Sigmoid colon (tissue), 7 donors: ENCODE results near the gene ADRA2B. TPM values are rescaled to one million over a fixed set of nuclear protein-coding genes. Genes with fewer than 3 reads are reported as not detected.

Experiments
- DNase-seq: peaks from one replicate; pipeline ENCODE4 v3.0.0-alpha.2; 2019
- H3K27ac ChIP-seq, 4 donors: fragments of 200-600 bp; sonication (generic); one replicate each; pipeline ENCODE4 v1.5.1; 2016 to 2019; ENCODE audit warnings: mild to moderate bottlenecking in 1 of 4
- H3K27me3 ChIP-seq, 3 donors: fragments of 200-600 bp; sonication (generic); one replicate each; pipeline ENCODE4 v1.5.1; 2019; ENCODE audit warnings: mild to moderate bottlenecking in 1 of 3
- H3K36me3 ChIP-seq, 4 donors: fragments of 200-600 bp; sonication (generic); one replicate each; pipeline ENCODE4 v1.5.1; 2016 to 2019
- H3K4me1 ChIP-seq, 4 donors: fragments of 200-600 bp; sonication (generic); one replicate each; pipeline ENCODE4 v1.5.1; 2017 to 2019
- H3K4me3 ChIP-seq, 4 donors: fragments of 200-600 bp; sonication (generic); one replicate each; pipeline ENCODE4 v1.5.1; 2017 to 2019; ENCODE audit warnings: mild to moderate bottlenecking in 2 of 4, moderate library complexity in 1 of 4
- H3K9me3 ChIP-seq, 4 donors: fragments of 200-600 bp in 3 of 4; sonication (generic) in 3 of 4; one replicate each; pipeline versions ENCODE4 v1.5.1 to v1.6.1; 2013 to 2019
- CTCF ChIP-seq, 4 experiments: fragments of 450-650 bp in 3 of 4; fragments of 200-600 bp in 1 of 4; IDR thresholded peaks; one replicate each; pipeline ENCODE4 v1.5.1; 2016 to 2019; ENCODE audit warnings: antibody characterized with exemption in 4 of 4, mild to moderate bottlenecking in 3 of 4, moderate library complexity in 2 of 4
- EP300 ChIP-seq, 4 donors: sonication (generic); formaldehyde crosslinking; IDR thresholded peaks; one replicate each; pipeline ENCODE4 v1.6.1; 2017; ENCODE audit warnings: antibody characterized with exemption in 4 of 4
- POLR2A ChIP-seq, 2 donors: fragments of 450-650 bp; IDR thresholded peaks; one replicate each; pipeline ENCODE4 v1.6.1; 2016; ENCODE audit warnings: antibody characterized with exemption in 2 of 2, mild to moderate bottlenecking in 2 of 2, moderate library complexity in 2 of 2
- POLR2AphosphoS5 ChIP-seq, 4 donors: sonication (generic); formaldehyde crosslinking; IDR thresholded peaks; one replicate each; pipeline ENCODE4 v1.6.1; 2017; ENCODE audit warnings: antibody characterized with exemption in 4 of 4
- WGBS, 2 donors: extraction: QIAGEN DNeasy Blood & Tissue Kit; methylation state at CpG; one replicate each; pipeline ENCODE4 v1.1.7; 2013; 5-methylcytosine and 5-hydroxymethylcytosine counted together
- intact Hi-C: fragments of 100-400 bp; cut with DNase I; formaldehyde crosslinking; loops from one replicate; pipeline ENCODE4 v1.15.1; 2023
- polyA plus RNA-seq, 3 donors: library from polyadenylated mRNA; stranded (reverse); fragments of 200-250 nt; gene quantifications; one replicate each; pipeline ENCODE4 v1.2.3, GENCODE V29; 2013
- total RNA-seq, 4 donors: library from RNA; depleted of rRNA; stranded (reverse); fragments of >200 nt; gene quantifications; one replicate each; pipeline ENCODE4 v1.1.0, GENCODE V29; 2016
- donor health status: healthy with polysubstance abuse.
- donor health status: Bipolar disorder and iron deficiency.
- donor health status: healthy.

The ADRA2B gene
- total and polyA plus RNA-seq, 7 donors = under 0.01 to 1.4 (median 0.54) TPM; not detected in 1

- Histone ChIP-seq H3K9me3 (no peaks in the 10 kb centered on the region), H3K36me3 (no peaks in the 10 kb centered on the region), H3K4me3 (no peak overlapping the region), H3K27me3 (peaks cover 0 to 12% (median 0%) of the 10 kb centered on the region in 3 donors), H3K4me1 (no peaks in the 10 kb centered on the region), H3K27ac (no peak overlapping the region)
- intact Hi-C loops = loop anchor here (10.0 kb wide), 1 partner anchor 370 kb away; the partner anchor contains the start of gene NEURL3
- 90 to 93% methylated on average over 11 of the region's 11 CpGs for WGBS, 2 donors
- DNase-seq = no peak
- TF ChIP-seq CTCF (IDR thresholded peaks at IDR 0.05) (no peak), POLR2AphosphoS5 (IDR thresholded peaks at IDR 0.05) (no peak), EP300 (IDR thresholded peaks at IDR 0.05) (no peak), POLR2A (IDR thresholded peaks at IDR 0.05) (no peak)
Observed at GRCh38 chr2:96134421-96134820, 18.1 kb upstream of the ADRA2B start.

DNA sequence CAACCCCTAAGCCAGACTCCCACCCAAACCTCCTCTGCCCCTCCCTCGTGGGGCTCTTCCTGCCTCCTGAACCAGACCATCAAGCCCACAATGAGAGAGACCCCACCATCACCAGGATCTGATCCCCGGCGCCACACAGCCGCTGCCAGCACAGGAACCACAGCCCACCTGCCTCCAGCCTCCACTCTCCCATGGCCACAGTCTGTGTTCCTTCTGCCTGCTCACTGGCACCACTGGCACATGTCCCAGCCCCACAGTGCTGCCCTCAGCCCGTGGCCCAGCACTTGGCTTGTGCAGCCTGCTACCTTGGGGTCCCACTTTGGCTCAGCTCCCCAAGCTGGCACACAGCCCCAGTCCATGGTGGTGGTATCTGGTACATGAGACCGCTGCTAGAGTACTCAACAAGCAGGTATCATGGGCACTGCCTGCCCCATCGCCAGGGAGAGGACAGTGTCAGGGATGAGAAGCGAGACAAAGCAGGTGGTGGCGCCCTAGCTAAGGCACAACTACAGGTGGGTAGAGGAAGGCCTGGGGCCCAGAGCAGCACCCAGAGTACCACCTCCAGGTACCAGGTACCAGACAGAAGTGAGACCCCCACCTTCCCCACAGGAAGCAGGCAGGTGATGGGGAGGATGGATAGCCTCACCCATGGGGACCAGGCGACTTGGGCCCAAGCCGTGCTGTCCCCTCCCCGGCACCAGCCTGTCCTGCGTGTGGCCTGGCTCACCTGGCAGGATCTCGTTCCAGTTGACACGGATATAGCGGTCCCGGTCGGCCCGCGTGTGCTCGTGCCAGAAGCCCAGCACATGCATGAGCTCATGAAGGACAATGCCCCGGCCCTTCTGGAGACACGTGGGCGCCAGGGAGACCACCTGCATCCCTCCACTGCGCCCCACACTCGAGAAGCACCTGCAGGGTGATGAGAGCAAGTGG, 15.7 kb upstream of the ADRA2B start:
- no peaks in the 10 kb centered on the region for H3K9me3 ChIP-seq
- H3K36me3 ChIP-seq = no peaks in the 10 kb centered on the region
- no peak for TF ChIP-seq CTCF (IDR thresholded peaks at IDR 0.05)
- TF ChIP-seq POLR2A (IDR thresholded peaks at IDR 0.05) = no peak
- TF ChIP-seq POLR2AphosphoS5 (IDR thresholded peaks at IDR 0.05) = no peak
- no peak for TF ChIP-seq EP300 (IDR thresholded peaks at IDR 0.05)
- H3K4me3 ChIP-seq = no peak overlapping the region
- no peak for DNase-seq
- intact Hi-C loops = loop anchor here (10.0 kb wide), 1 partner anchor 373 kb away; the partner anchor contains the start of gene NEURL3
- H3K4me1 ChIP-seq = no peaks in the 10 kb centered on the region
- 94 to 95% methylated on average over 26 of the region's 26 CpGs for WGBS, 2 donors
- H3K27me3 ChIP-seq = peaks cover 0 to 7% (median 0%) of the 10 kb centered on the region in 3 donors
- no peak overlapping the region for H3K27ac ChIP-seq

GRCh38 chr2:96131152-96131812, 14.9 kb upstream of the ADRA2B start:
- H3K27ac ChIP-seq = no peak overlapping the region
- no peaks in the 10 kb centered on the region for H3K36me3 ChIP-seq
- intact Hi-C loops = loop anchor here (10.0 kb wide), 1 partner anchor 374 kb away; the partner anchor contains the start of gene NEURL3
- no peaks in the 10 kb centered on the region for H3K27me3 ChIP-seq
- H3K9me3 ChIP-seq = no peaks in the 10 kb centered on the region
- WGBS, 2 donors = 78 to 81% methylated on average over 10 of the region's 10 CpGs
- TF ChIP-seq CTCF (IDR thresholded peaks at IDR 0.05) (no peak), EP300 (IDR thresholded peaks at IDR 0.05) (no peak), POLR2AphosphoS5 (IDR thresholded peaks at IDR 0.05) (no peak), POLR2A (IDR thresholded peaks at IDR 0.05) (no peak)
- no peaks in the 10 kb centered on the region for H3K4me1 ChIP-seq
- H3K4me3 ChIP-seq = no peak overlapping the region
- no peak for DNase-seq

DNA sequence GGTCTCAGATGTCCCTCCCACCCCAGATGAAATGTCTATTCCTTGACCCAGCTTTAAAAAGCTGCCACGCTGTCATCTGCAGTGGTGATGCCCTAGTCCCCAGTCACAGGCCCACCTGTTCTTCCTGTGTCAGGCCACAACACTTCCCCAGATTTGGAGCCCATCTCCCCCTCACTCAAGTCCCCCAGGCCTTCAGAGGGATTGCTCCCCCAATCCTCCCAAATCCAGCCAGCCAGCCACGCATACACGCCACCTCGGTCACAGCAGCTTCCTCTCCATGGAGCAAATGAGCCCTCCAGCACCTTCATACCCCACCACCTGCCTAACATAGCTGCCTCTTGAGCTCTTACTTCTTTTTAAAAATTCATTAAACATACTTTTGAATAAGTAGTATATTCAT, 14.1 kb upstream of the ADRA2B start:
- H3K27ac ChIP-seq = no peak overlapping the region
- H3K9me3 ChIP-seq = no peaks in the 10 kb centered on the region
- H3K4me1 ChIP-seq = no peaks in the 10 kb centered on the region
- DNase-seq = no peak
- H3K27me3 ChIP-seq = no peaks in the 10 kb centered on the region
- 86 to 98% methylated on average over 4 of the region's 4 CpGs for WGBS, 2 donors
- H3K4me3 ChIP-seq = no peak overlapping the region
- no peaks in the 10 kb centered on the region for H3K36me3 ChIP-seq
- intact Hi-C loops = loop anchor here (10.0 kb wide), 1 partner anchor 374 kb away; the partner anchor contains the start of gene NEURL3
- TF ChIP-seq CTCF (IDR thresholded peaks at IDR 0.05) = no peak
- TF ChIP-seq EP300 (IDR thresholded peaks at IDR 0.05) = no peak
- TF ChIP-seq POLR2AphosphoS5 (IDR thresholded peaks at IDR 0.05) = no peak
- no peak for TF ChIP-seq POLR2A (IDR thresholded peaks at IDR 0.05)
